Ramos (cell line): ENCODE data around the gene COMMD3.

Experiments used
- in situ Hi-C: fragments of 300-500 bp; cut with MboI; formaldehyde crosslinking; loops from one replicate; pipeline ENCODE4 v1.14.3; 2022; ENCODE audit warnings: low sequenced_read_pairs; ENCODE audit not compliant: unreplicated experiment

The COMMD3 gene

GRCh38 chr10:22364407-22365140 lies 48.4 kb downstream of the COMMD3 start:
- in situ Hi-C loops: no loop called here

GRCh38 chr10:22365233-22365632 lies 49.0 kb downstream of the COMMD3 start:
- in situ Hi-C loops: no loop called here

- in situ Hi-C loops: no loop called here
Measured at GRCh38 chr10:22365644-22366434, 49.7 kb downstream of the COMMD3 start.

- in situ Hi-C loops: no loop called here
Measured at GRCh38 chr10:22366435-22366703, 50.2 kb downstream of the COMMD3 start.

- in situ Hi-C loops: no loop called here
Measured at GRCh38 chr10:22366771-22367170, 50.6 kb downstream of the COMMD3 start.

- in situ Hi-C loops: no loop called here
Measured at GRCh38 chr10:22367471-22367870, 51.3 kb downstream of the COMMD3 start.

DNA sequence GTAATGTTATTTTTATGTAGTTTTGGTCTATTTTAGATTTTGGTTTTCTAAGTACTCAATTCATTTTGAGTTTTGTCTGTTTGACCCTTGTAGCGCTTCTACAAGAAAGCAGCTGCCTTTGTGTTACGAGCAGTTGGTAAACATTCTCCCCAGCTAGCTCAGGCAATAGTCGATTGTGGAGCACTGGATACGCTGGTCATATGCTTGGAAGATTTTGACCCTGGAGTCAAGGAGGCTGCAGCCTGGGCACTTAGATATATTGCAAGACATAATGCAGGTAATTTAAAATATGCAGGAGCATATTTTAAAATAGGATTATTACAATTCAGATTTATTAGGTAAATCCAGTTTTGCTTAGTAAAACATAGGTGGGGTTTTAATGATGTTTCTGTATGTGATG lies 52.2 kb downstream of the COMMD3 start:
- in situ Hi-C loops: no loop called here

GRCh38 chr10:22368981-22369380 lies 52.8 kb downstream of the COMMD3 start:
- in situ Hi-C loops: no loop called here

GRCh38 chr10:22369434-22370072 lies 53.4 kb downstream of the COMMD3 start:
- in situ Hi-C loops: no loop called here
